Hepatic stellate cell (primary cell): ENCODE results near the gene QKI.

Experiments used
- DNase-seq: peaks from one replicate; pipeline ENCODE4 v3.0.0; 2011; ENCODE audit warnings: low spot score

The QKI gene

GRCh38 chr6:163533443-163533842 lies 118.9 kb downstream of the QKI start:
- DNase-seq = peak; percentile 37

- DNase-seq = no peak
Observed at GRCh38 chr6:163536770-163537169, 122.3 kb downstream of the QKI start.

- no peak for DNase-seq
Observed at GRCh38 chr6:163538331-163538730, 123.8 kb downstream of the QKI start.

- no peak for DNase-seq
Observed at GRCh38 chr6:163539101-163539762, 124.7 kb downstream of the QKI start.

GRCh38 chr6:163543321-163543720 lies 128.8 kb downstream of the QKI start:
- DNase-seq = no peak

GRCh38 chr6:163545370-163545769 lies 130.9 kb downstream of the QKI start:
- no peak for DNase-seq

- no peak for DNase-seq
Observed at GRCh38 chr6:163547287-163547686, 132.8 kb downstream of the QKI start.

GRCh38 chr6:163548624-163549023 lies 134.1 kb downstream of the QKI start:
- no peak for DNase-seq

GRCh38 chr6:163554032-163554431 lies 139.5 kb downstream of the QKI start:
- DNase-seq = no peak

GRCh38 chr6:163554663-163555062 lies 140.1 kb downstream of the QKI start:
- peak; percentile 12 for DNase-seq

GRCh38 chr6:163559661-163560060 lies 145.1 kb downstream of the QKI start:
- DNase-seq = no peak

- DNase-seq = no peak
Observed at GRCh38 chr6:163563318-163563717, 148.8 kb downstream of the QKI start.

- no peak for DNase-seq
Observed at GRCh38 chr6:163564534-163564933, 150.0 kb downstream of the QKI start.

GRCh38 chr6:163565140-163565539 lies 150.6 kb downstream of the QKI start:
- DNase-seq = no peak

- no peak for DNase-seq
Observed at GRCh38 chr6:163566056-163566455, 151.5 kb downstream of the QKI start.

- no peak for DNase-seq
Observed at GRCh38 chr6:163568275-163568674, 153.8 kb downstream of the QKI start.

- no peak for DNase-seq
Observed at GRCh38 chr6:163570579-163571231, 156.2 kb downstream of the QKI start.

GRCh38 chr6:163571730-163572129 lies 157.2 kb downstream of the QKI start:
- no peak for DNase-seq

- no peak for DNase-seq
Observed at GRCh38 chr6:163572612-163573011, 158.1 kb downstream of the QKI start.

- no peak for DNase-seq
Observed at GRCh38 chr6:163573503-163574179, 159.1 kb downstream of the QKI start.

- no peak for DNase-seq
Observed at GRCh38 chr6:163576114-163576513, 161.6 kb downstream of the QKI start.

- DNase-seq = no peak
Observed at GRCh38 chr6:163577404-163577803, 162.9 kb downstream of the QKI start.

GRCh38 chr6:163579111-163579879 lies 164.8 kb downstream of the QKI start:
- no peak for DNase-seq
